ENCODE data around the gene ATP2B2.
A peak's percentile ranks its signal among the peaks of the same experiment; 100 is the strongest.

The ATP2B2 gene

GRCh38 chr3:10469441-10470119, 35.8 kb downstream of the ATP2B2 start:
- no peak for DNase-seq (ENCODE audit: low spot score)

- no peak for DNase-seq (ENCODE audit: low spot score)
Measured at GRCh38 chr3:10468613-10469354, 36.6 kb downstream of the ATP2B2 start.

DNA sequence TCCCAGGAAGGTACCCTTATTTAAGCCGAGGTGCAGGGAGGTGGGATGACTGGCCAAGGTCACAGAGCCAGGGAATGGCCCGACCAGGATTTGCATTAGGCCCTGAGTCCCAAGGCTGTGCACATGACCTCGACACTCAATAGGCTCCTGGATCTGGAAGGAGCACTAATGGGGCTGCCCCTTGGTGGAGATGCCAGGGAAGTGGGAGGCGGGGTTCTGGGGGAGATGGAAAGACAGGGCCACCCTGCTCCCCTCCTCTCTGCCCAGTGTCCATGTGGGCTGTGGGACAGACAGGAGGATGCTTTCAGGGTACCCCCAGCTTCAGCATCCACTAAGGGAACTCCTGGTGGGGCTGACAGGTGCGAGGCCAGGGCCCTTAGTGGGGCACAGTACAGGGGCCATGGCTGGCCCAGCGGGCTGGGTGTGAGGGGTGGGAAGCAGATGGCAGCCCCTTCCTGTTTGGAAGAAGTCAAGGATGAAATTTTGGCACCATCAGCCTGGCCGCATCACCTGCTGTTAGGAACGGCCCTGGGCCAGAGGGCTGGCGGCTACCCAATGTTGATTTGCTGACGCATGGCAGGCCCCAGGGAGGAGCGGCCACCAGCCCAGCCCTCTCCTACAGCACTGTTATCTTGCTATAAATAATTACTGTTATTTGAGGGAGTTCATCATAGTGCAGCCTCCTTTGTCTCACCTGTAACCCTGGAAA, 37.3 kb downstream of the ATP2B2 start:
- DNase-seq (ENCODE audit: low spot score): no peak

DNA sequence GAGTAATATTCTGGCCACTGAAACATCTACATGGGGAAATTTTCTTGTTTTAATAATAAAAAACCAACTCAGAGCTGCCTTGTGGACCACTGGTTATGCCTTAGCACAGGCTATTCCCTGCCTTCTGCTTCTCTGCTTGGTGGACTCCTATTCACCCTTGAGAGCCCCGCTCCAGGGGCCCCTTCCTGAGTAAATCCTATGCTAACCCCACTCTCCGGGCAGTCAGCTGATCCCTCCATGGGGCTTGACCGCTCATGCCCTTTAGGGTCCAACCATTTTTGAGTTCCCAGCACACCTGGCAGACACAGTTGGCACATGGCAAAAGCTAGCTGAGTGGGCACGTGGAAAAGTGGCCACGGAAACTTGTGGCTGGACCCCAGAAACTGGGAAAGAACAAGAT, 38.2 kb downstream of the ATP2B2 start:
- no peak for DNase-seq (ENCODE audit: low spot score)

- no peak for DNase-seq (ENCODE audit: low spot score)
Measured at GRCh38 chr3:10466186-10466585, 39.2 kb downstream of the ATP2B2 start.

GRCh38 chr3:10465161-10465560, 40.2 kb downstream of the ATP2B2 start:
- DNase-seq (ENCODE audit: low spot score): no peak

GRCh38 chr3:10463533-10464434, 41.6 kb downstream of the ATP2B2 start:
- DNase-seq (ENCODE audit: low spot score): peak; percentile 69

DNA sequence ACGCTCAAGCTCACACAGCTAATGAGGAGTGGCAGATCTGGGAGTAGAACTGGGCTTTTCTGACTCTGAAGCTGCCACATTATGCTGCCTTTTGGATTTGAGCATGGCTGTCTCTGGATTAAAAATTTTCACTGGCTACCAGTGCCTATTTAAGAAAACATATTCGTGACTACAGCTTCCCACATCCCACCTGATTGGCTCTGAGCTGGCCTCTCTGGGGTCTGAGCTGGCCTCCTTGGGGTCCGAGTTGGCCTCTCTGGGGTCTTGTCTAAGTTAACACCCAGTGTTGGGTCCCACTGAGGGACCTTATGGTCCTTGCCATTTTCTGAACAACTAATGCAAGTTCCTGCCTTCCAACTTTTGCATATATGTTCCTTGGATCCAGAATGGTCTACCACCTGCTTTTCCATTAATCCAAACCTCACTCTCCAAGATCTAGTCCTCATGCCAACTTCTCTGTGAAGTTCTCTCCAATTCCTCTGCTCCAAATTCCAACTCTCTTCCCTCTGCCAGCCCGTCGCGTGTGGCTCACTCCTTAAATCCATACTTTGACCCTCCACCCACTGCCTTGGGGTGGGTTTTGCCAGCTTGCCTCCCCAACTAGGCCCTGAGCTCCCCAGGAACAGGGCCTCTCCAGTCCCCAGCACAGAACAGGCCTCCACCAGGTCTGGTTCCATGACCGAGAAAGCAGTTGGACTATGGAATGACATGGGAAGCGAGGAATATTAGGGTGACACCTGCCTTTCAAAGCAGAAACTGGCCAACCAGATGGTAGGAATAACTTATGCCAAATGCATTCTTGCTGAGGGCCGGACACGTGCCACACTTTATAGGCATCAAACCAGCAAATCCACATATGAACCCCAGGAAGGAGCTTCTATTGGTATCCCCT, 42.5 kb downstream of the ATP2B2 start:
- no peak for DNase-seq (ENCODE audit: low spot score)

- DNase-seq (ENCODE audit: low spot score): no peak
Measured at GRCh38 chr3:10460951-10461545, 44.3 kb downstream of the ATP2B2 start.

DNA sequence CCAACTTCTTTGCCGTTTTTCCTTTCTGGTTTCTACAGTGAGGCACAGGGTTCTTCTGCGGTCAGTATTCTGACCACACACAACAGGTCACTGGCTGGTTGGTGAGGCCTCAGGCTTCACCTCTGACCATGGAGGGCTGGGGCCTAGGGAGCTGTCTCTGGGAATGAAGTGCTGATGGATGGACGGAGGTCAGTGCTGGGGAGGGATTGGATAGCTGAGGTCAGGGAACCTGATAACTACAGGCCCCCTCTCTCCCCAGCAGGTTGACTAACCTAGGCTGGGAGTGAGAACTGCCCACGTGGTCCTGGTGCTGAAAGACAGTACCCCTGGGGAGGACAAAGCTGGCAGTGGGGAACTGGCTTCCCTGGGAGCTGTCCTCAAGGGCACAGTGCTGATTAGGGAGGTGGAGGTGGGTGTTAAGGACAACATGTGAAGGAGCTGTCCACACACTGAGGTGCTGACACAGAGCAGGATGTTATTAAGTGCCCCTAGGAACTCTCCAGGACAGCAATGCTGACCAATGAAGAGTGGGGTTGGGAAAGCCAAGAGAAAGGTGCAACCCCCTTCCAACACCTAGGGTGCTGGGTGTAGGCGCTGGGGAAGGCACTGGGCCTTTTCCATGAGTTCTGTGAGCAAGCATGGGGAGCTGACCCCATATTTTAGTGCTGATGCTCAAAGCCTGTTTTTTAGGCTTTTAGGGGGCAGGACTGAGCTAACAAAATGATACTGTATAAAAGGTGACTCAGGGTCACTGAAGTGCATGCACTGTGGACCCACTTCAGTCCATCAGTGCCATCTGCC, 45.2 kb downstream of the ATP2B2 start:
- DNase-seq (ENCODE audit: low spot score): peak; percentile 87

DNA sequence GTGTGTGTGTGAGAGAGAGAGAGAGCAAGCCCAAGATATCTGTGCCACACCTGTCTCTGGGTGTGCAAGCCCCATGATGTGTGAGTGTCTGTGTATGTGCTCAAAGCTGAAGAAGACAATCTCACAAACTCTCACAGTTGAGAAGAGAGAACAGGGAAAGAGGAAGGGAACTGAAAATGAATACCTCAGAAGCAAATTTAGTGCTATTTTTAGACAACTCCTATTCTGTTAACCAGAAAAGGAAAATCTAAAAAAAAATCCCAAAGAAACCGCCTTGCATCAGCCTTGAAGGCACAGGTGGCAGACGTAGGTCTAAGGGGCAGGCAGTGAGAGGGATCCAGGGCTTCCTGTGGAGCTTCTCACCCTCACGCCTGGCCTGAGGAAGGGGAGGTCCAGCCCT, 47.8 kb downstream of the ATP2B2 start:
- DNase-seq (ENCODE audit: low spot score): no peak

- no peak for DNase-seq (ENCODE audit: low spot score)
Measured at GRCh38 chr3:10456981-10457380, 48.4 kb downstream of the ATP2B2 start.

- DNase-seq (ENCODE audit: low spot score): no peak
Measured at GRCh38 chr3:10455545-10455914, 49.9 kb downstream of the ATP2B2 start.

DNA sequence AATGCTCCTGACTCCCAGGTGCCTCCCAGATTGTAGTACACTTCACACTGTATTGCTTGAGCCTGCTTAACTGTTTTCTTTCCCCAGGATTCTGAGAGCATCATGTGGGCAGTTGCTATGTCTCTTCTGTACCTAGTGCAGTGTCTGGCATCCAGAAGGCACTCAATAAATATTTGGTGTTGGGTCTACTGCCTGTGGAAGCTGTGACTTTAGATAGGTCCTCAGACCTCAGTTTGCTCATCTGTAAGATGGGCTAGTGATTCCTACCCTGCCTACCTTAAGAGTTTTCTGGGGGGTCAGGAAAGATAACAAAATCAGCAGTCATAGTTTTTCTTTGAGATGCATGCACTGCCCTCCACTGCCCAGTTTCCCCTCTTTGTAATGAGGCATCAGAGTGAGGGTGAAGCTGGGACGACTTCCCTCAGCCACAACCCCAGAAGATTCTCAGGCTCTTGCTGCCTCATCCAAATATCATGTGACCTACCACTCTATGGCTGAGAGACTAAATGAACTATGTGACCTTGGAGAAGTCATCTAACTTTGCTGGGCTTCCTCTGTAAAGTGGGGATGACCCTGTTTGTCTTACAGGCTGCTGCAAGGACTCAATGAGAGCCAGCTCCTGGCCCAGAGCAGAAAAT, 50.4 kb downstream of the ATP2B2 start:
- DNase-seq (ENCODE audit: low spot score): no peak

DNA sequence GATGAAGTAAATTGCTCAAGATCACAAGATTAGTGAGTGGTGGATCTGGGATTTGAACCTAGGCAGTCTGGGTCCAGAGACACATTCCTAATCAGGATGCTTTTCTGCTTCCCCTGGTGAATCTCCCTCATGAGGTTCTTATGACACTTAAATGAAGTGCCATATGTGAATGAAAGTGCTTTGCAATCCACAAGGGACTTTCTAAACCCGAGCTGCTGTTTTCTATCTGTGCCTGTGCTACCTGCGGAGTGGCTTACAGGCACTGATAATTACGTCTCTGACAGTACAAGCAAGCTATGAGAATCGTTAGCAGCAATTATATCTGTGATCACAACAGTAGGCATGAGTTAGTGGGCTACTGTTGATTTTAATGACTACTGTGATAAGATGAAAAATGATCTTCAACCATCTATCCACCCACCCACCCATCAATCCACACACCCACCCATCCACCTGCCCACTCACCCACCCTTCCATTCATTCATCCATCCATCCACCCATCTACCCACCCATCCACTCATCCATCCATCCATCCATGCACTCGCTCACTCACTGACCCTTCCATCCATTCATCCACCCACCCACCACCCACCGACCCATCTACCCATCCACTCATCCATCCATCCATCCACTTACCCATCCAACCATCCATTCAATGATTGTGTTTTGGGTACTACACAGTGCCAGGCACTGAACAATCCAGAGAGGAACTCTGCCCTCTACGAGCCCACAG, 51.8 kb downstream of the ATP2B2 start:
- DNase-seq (ENCODE audit: low spot score): no peak

DNA sequence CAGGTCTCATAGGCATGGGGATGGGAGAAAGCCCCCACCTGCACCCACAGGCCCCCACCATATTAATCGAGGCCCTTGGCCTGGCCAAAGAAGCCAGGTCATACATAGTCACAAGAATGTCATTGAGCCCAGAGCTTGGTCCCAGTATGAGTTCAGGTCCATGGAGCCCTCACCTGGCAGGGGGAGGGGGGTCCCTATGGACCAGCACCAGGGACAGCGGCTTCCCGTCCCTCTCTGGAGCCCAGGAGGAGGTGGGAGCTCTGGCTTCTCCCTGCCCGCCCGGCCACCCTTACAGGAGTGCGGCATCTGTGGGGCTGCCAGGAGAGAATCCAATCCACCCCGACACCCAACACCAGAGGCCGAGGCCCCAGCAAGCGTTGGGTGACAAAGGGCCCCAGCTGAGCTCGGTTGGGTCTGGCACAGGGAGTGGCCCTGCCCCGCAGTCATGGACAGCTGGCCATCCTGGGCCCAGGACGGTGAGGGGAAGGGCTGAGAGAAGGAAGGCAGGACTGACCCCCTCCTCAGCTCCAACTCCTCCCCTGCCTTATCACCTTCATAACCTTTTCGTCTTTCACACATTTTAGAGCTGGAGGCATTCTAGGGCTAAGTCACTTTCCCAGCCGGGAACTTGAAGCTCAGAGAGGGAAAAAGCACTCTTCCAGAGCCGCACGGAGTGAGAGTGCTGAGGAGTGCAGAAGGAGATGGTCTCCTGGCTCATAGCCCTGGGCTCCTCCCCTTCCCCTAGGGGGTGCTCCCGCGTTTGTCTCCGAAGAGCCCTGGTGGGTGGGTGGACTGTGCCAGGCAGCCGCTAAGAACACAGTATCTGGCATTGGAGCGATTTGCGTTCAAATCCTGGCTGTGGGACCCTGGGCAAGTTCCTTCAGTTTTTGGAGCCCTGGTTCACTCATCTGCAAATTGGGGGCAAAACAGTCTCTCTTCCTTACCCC, 54.6 kb downstream of the ATP2B2 start:
- no peak for DNase-seq (ENCODE audit: low spot score)

DNA sequence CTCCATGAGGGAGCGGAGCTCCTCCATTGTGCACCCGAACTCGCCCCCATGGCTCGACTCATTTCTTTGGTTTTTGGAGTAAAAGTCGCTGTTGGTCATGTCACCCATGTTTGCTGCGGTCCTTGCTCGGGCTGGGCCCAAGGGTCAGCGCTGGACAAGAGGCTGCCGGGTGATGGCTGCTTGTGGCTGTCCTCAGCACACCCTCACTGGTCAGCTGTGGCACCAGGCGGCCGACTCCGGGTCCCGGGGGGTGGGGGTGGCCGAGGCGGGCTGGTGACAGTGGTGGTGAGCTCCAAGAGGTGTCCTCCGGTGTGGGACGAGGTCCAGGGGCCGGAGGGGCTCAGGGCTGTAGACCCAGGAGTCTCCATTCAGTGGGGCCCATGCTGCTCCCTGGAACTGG, 56.0 kb downstream of the ATP2B2 start:
- DNase-seq (ENCODE audit: low spot score): no peak

DNA sequence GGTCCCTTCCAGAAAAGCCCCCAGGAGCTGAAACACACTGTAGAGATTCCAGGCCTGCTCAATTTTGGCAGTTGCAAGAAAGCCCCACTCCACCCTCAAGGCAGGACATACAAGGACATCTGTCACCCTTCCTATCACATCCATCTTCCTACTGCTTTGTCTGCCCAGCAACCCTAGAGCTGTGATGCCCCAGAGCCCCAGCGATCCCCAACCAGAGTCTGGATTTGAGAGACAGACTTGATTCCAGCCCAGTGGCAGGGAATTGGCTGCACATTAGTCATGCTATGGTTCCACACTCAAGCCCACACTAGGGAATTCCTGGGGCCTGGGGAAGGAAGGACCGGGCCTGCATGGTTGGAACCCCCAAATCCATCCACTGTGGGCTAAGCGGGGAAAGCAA, 56.8 kb downstream of the ATP2B2 start:
- no peak for DNase-seq (ENCODE audit: low spot score)
